GM18508 (cell line): ENCODE results near the gene ATP8A2.
"Not testable (repeated sequence)": the region's sequence is repeated elsewhere in the genome, so short reads cannot be mapped to it uniquely, and the experiment has no call there.

Experiments
- ATAC-seq: cut with Tn5 transposase; IDR thresholded peaks from one replicate; pipeline ENCODE4 v1.9.1; 2021; ENCODE audit warnings: moderate number of reproducible peaks; ENCODE audit not compliant: insufficient read depth, unreplicated experiment

The ATP8A2 gene

GRCh38 chr13:26072335-26072734 is 700.6 kb downstream of the ATP8A2 start:
- not testable (repeated sequence) for ATAC-seq

- no peak for ATAC-seq
Observed at GRCh38 chr13:26074706-26075105, 702.9 kb downstream of the ATP8A2 start.
